Muscle of back (tissue), 11 donors: ENCODE data around the gene LBX1. TPM values are rescaled to one million over a fixed set of nuclear protein-coding genes. Genes with fewer than 3 reads are reported as not detected.
A peak's percentile ranks its signal among the peaks of the same experiment; 100 is the strongest.

Experiments used
- DNase-seq, 3 donors: peaks; one replicate each; pipeline versions ENCODE4 v3.0.0 to v3.0.0-alpha.2; 2013
- polyA plus RNA-seq, 10 donors: library from polyadenylated mRNA; unstranded; fragments of 120-200 nt; gene quantifications; one replicate each; pipeline ENCODE4 v1.2.1, GENCODE V29; 2013; ENCODE audit not compliant: insufficient read length in 10 of 10

The LBX1 gene
- polyA plus RNA-seq, 10 donors = 1.1 to 9.5 (median 2.2) TPM

GRCh38 chr10:101225846-101226421 is 3.3 kb downstream of the LBX1 start:
- no peak for DNase-seq

- DNase-seq = no peak
Measured at GRCh38 chr10:101224910-101225823, 4.1 kb downstream of the LBX1 start.

GRCh38 chr10:101224060-101224909 is 5.0 kb downstream of the LBX1 start:
- DNase-seq = no peak

GRCh38 chr10:101223274-101224059 is 5.8 kb downstream of the LBX1 start:
- no peak for DNase-seq

- DNase-seq = peak in 1 of 3 donors; percentile 68
Measured at GRCh38 chr10:101222683-101223273, 6.5 kb downstream of the LBX1 start.

GRCh38 chr10:101221963-101222531 is 7.2 kb downstream of the LBX1 start:
- no peak for DNase-seq

GRCh38 chr10:101221549-101221948 is 7.7 kb downstream of the LBX1 start:
- DNase-seq = no peak

- no peak for DNase-seq
Measured at GRCh38 chr10:101219946-101220451, 9.3 kb downstream of the LBX1 start.

- DNase-seq = no peak
Measured at GRCh38 chr10:101219139-101219945, 9.9 kb downstream of the LBX1 start.

- DNase-seq = no peak
Measured at GRCh38 chr10:101218351-101219138, 10.7 kb downstream of the LBX1 start.

- peak in 1 of 3 donors; percentile 79 for DNase-seq
Measured at GRCh38 chr10:101217450-101218281, 11.6 kb downstream of the LBX1 start.

- DNase-seq = no peak
Measured at GRCh38 chr10:101217044-101217425, 12.2 kb downstream of the LBX1 start.

GRCh38 chr10:101216207-101217043 is 12.8 kb downstream of the LBX1 start:
- no peak for DNase-seq

GRCh38 chr10:101215397-101216206 is 13.7 kb downstream of the LBX1 start:
- no peak for DNase-seq

- DNase-seq = peak in 2 of 3 donors; percentile 78 to 83
Measured at GRCh38 chr10:101214446-101215396, 14.5 kb downstream of the LBX1 start.
